ENCODE data around the gene PROCA1. TPM values are rescaled to one million over a fixed set of nuclear protein-coding genes. Genes with fewer than 3 reads are reported as not detected.

The PROCA1 gene
- polyA plus RNA-seq, 1 donor (not counting 4 experiments of a cell fraction or from before 2014, with no cell fraction given), result 0.39 TPM

DNA sequence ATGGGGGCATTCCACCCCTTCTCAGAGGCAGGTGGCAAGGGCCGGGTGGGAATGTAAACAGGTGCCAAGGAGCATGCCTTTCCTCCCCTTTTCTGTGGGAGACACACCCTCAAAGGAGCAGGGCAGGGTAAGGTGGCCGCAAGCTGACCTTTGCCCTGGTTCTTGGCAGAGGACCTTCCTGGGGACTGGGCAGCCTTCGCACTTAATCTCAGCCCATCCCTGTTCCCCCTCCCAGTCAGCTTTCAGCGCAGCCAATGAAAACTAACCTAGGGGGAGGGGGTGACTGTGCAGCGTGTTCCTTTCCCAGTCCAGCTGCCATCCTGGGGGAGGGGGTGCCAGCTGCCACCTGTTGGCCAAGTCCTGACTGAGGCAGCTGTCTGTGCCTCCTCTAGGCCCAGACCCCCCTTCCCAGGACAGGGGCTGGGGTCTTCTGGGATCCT lies 34.9 kb upstream of the PROCA1 start:
- peaks cover 41% of the 10 kb centered on the region for H4K20me1 ChIP-seq (ENCODE audit: control insufficient read depth, extremely low read depth, insufficient read depth, low read length)
- no peak overlapping the region for H2AFZ ChIP-seq (ENCODE audit: control insufficient read depth, low read length)
- peaks cover 7% of the 10 kb centered on the region for H3K9me1 ChIP-seq (ENCODE audit: control insufficient read depth, extremely low read depth, insufficient read depth, low read length)
- peaks cover 38 to 48% of the 10 kb centered on the region in 2 experiments for H3K36me3 ChIP-seq (ENCODE audit: control insufficient read depth in 2 of 2, extremely low read depth in 1 of 2, insufficient read depth in 2 of 2, low read length in 2 of 2)
- H3K9ac ChIP-seq (ENCODE audit: control insufficient read depth, extremely low read depth, insufficient read depth, low read length), result peak overlapping the region; percentile 96
- TF ChIP-seq, protein P1, sequence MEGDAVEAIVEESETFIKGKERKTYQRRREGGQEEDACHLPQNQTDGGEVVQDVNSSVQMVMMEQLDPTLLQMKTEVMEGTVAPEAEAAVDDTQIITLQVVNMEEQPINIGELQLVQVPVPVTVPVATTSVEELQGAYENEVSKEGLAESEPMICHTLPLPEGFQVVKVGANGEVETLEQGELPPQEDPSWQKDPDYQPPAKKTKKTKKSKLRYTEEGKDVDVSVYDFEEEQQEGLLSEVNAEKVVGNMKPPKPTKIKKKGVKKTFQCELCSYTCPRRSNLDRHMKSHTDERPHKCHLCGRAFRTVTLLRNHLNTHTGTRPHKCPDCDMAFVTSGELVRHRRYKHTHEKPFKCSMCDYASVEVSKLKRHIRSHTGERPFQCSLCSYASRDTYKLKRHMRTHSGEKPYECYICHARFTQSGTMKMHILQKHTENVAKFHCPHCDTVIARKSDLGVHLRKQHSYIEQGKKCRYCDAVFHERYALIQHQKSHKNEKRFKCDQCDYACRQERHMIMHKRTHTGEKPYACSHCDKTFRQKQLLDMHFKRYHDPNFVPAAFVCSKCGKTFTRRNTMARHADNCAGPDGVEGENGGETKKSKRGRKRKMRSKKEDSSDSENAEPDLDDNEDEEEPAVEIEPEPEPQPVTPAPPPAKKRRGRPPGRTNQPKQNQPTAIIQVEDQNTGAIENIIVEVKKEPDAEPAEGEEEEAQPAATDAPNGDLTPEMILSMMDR (optimal IDR thresholded peaks at IDR 0.05 in 1 of 3, IDR thresholded peaks at IDR 0.05 in 1 of 3, conservative IDR thresholded peaks at IDR 0.05 in 1 of 3; ENCODE audit: extremely low read depth in 1 of 3, insufficient read depth in 2 of 3, low read length in 3 of 3), result no peak
- no peak for TF ChIP-seq EZH2 (IDR thresholded peaks at IDR 0.05; ENCODE audit: low read length)
- dilution Hi-C loops (cut with MboI; ENCODE audit: extremely low pct_ligation_motif_present, low sequenced_read_pairs), result no loop called here
- H3K4me3 ChIP-seq (ENCODE audit: control insufficient read depth in 2 of 3, extremely low read depth in 1 of 3, insufficient read depth in 2 of 3, low read depth in 1 of 3, low read length in 3 of 3), result peak overlapping the region; percentile 88 to 98 (median 89)
- H3K79me2 ChIP-seq (ENCODE audit: control insufficient read depth, insufficient read depth, low read length), result peaks cover 64% of the 10 kb centered on the region
- peak overlapping the region; percentile 87 for H3K4me2 ChIP-seq (ENCODE audit: control insufficient read depth, extremely low read depth, insufficient read depth, low read depth, low read length)
- no peaks in the 10 kb centered on the region for H3K27me3 ChIP-seq (ENCODE audit: control insufficient read depth, extremely low read depth, insufficient read depth, low read length)
- H3K27ac ChIP-seq (ENCODE audit: control insufficient read depth, insufficient read depth, low read length), result peak overlapping the region; percentile 91
- DNase-seq (ENCODE audit: low read depth, low spot score) (no peak), FAIRE-seq (no peak)
- peaks cover 36% of the 10 kb centered on the region for H3K4me1 ChIP-seq (ENCODE audit: control insufficient read depth, extremely low read depth, insufficient read depth, low read length)
- H3K9me3 ChIP-seq (ENCODE audit: control insufficient read depth, low read depth, low read length), result no peaks in the 10 kb centered on the region

DNA sequence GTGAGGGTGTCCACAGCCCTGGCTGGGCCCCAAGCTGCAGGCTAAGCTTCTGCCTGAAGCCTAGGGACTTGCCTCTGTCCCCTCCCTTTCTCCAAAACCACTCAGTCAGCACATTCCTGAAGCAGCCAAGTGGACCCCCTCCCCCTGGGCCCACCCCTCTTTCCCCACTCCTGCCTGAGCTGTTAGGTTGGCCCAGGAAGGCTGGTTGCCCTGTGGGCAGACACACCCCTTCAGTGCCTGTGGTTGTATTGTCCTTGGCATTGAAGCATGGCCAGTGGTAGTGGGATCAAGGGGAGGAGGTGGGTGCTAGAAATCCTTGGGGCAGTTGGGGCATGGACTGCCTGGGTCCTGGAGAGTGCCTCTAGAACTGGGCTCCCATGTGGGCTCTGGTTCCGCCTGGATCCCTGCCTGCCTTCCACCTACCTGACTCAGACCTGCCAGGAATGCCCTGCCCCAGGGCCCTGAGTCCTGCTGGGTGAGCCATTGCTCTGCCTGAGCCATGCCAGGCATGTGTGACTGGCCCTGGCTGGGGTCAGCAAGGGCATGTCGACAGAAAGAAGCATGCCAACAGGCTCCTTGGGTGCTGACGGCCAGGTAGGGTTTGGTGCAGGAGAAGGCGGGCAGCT lies 34.2 kb upstream of the PROCA1 start:
- Histone ChIP-seq H3K4me3 (ENCODE audit: control insufficient read depth in 2 of 3, extremely low read depth in 1 of 3, insufficient read depth in 2 of 3, low read depth in 1 of 3, low read length in 3 of 3) (peak overlapping the region; percentile 88 to 98 (median 89)), H3K9me3 (ENCODE audit: control insufficient read depth, low read depth, low read length) (peaks cover 3% of the 10 kb centered on the region), H3K27me3 (ENCODE audit: control insufficient read depth, extremely low read depth, insufficient read depth, low read length) (no peaks in the 10 kb centered on the region), H3K4me1 (ENCODE audit: control insufficient read depth, extremely low read depth, insufficient read depth, low read length) (peaks cover 36% of the 10 kb centered on the region), H3K9ac (ENCODE audit: control insufficient read depth, extremely low read depth, insufficient read depth, low read length) (peak overlapping the region; percentile 96), H2AFZ (ENCODE audit: control insufficient read depth, low read length) (no peak overlapping the region), H3K36me3 (ENCODE audit: control insufficient read depth in 2 of 2, extremely low read depth in 1 of 2, insufficient read depth in 2 of 2, low read length in 2 of 2) (peaks cover 33 to 41% of the 10 kb centered on the region in 2 experiments), H3K4me2 (ENCODE audit: control insufficient read depth, extremely low read depth, insufficient read depth, low read depth, low read length) (peak overlapping the region; percentile 87), H3K79me2 (ENCODE audit: control insufficient read depth, insufficient read depth, low read length) (peaks cover 62% of the 10 kb centered on the region), H3K27ac (ENCODE audit: control insufficient read depth, insufficient read depth, low read length) (peak overlapping the region; percentile 91), H4K20me1 (ENCODE audit: control insufficient read depth, extremely low read depth, insufficient read depth, low read length) (peaks cover 39% of the 10 kb centered on the region), H3K9me1 (ENCODE audit: control insufficient read depth, extremely low read depth, insufficient read depth, low read length) (peaks cover 7% of the 10 kb centered on the region)
- peak; percentile 77 for DNase-seq (ENCODE audit: low read depth, low spot score)
- dilution Hi-C loops (cut with MboI; ENCODE audit: extremely low pct_ligation_motif_present, low sequenced_read_pairs), result no loop called here
- FAIRE-seq, result peak; percentile 65
- TF ChIP-seq EZH2 (IDR thresholded peaks at IDR 0.05; ENCODE audit: low read length), result no peak
- TF ChIP-seq, protein P1 (optimal IDR thresholded peaks at IDR 0.05 in 1 of 3, IDR thresholded peaks at IDR 0.05 in 1 of 3, conservative IDR thresholded peaks at IDR 0.05 in 1 of 3; ENCODE audit: extremely low read depth in 1 of 3, insufficient read depth in 2 of 3, low read length in 3 of 3), result no peak

Measured in keratinocyte (primary cell).